Activated CD8-positive, alpha-beta T cell treated with anti-CD3 and anti-CD28 coated beads for 36 hours (primary cell): ENCODE data around the gene CPXM1. TPM values are rescaled to one million over a fixed set of nuclear protein-coding genes. Genes with fewer than 3 reads are reported as not detected.
"Not testable (repeated sequence)": the region's sequence is repeated elsewhere in the genome, so short reads cannot be mapped to it uniquely, and the experiment has no call there.

Source experiments
- ATAC-seq: fragments of 200-7000 bp; cut with Tn5 transposase; one replicate; pipeline ENCODE4 v1.10.0; 2021; ENCODE audit warnings: mild to moderate bottlenecking, moderate library complexity
- CTCF ChIA-PET: fragments of 350-600 bp; sonication (Branson Sonifier 250); formaldehyde crosslinking; loops from one replicate; lab custom pipeline; 2021; ENCODE audit warnings: antibody characterized with exemption; lab: Charles Lee
- POLR2A ChIA-PET: fragments of 350-600 bp; sonication (Branson Sonifier 250); formaldehyde crosslinking; loops from one replicate; lab custom pipeline; 2021; ENCODE audit warnings: antibody characterized with exemption; lab: Charles Lee
- DNase-seq: peaks from one replicate; pipeline ENCODE4 v3.0.0-alpha.2; 2020
- H3K27ac Mint-ChIP-seq: one replicate; pipeline ENCODE4 v1.8.0; 2021; ENCODE audit warnings: mild to moderate bottlenecking, mixed read lengths
- H3K27me3 Mint-ChIP-seq: one replicate; pipeline ENCODE4 v1.8.0; 2021; ENCODE audit warnings: mixed read lengths
- H3K36me3 Mint-ChIP-seq: one replicate; pipeline ENCODE4 v1.8.0; 2021; ENCODE audit warnings: low read depth, mixed read lengths
- H3K4me1 Mint-ChIP-seq: one replicate; pipeline ENCODE4 v1.8.0; 2021; ENCODE audit warnings: low read depth, mixed read lengths
- H3K4me3 Mint-ChIP-seq: one replicate; pipeline ENCODE4 v1.8.0; 2021; ENCODE audit warnings: mild to moderate bottlenecking, moderate library complexity, mixed read lengths
- H3K9me3 Mint-ChIP-seq: one replicate; pipeline ENCODE4 v1.8.0; 2021; ENCODE audit warnings: mixed read lengths
- intact Hi-C: fragments of 100-400 bp; cut with micrococcal nuclease; formaldehyde crosslinking; loops from one replicate; pipeline ENCODE4 v1.10.0; 2022
- total RNA-seq, 2 experiments: library from RNA; stranded (reverse); gene quantifications; one replicate each; pipeline ENCODE4 v1.2.3, GENCODE V29; 2021
- TF ChIP-seq, protein P1 (sequence below): fragments of 200-600 bp; IDR thresholded peaks from one replicate; pipeline ENCODE4 v1.8.0; 2022; ENCODE audit warnings: antibody characterized with exemption, mild to moderate bottlenecking

The CPXM1 gene
- total RNA-seq, 2 experiments from 2014 or later, result 2.0 to 2.9 TPM

DNA sequence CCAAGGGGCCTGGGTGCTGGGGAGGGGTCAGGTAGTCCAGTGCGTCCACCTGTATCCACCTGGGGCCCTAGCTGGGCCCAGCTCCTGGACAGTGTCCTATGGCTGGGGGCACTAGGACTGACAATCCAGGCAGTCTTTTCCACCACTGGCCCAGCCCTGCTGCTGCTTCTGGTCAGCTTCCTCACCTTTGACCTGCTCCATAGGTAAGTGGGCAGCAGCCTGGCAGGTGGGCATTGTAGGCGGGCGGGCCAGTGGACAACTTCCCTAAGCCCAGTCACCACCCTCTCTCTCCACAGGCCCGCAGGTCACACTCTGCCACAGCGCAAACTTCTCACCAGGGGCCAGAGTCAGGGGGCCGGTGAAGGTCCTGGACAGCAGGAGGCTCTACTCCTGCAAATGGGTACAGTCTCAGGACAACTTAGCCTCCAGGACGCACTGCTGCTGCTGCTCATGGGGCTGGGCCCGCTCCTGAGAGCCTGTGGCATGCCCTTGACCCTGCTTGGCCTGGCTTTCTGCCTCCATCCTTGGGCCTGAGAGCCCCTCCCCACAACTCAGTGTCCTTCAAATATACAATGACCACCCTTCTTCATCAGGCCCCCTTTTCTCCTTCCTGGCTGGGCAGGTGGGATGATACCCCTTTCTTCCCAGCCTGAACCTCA lies 14.9 kb upstream of the CPXM1 start:
- intact Hi-C loops, result no loop called here
- Mint-ChIP-seq H3K4me3 (no peak overlapping the region), H3K9me3 (peaks cover 6% of the 10 kb centered on the region), H3K4me1 (peaks cover 5% of the 10 kb centered on the region), H3K27me3 (peaks cover 25% of the 10 kb centered on the region), H3K36me3 (no peaks in the 10 kb centered on the region), H3K27ac (no peak overlapping the region)
- ChIA-PET CTCF (no interaction called here), POLR2A (no interaction called here)
- ATAC-seq, result no peak
- no peak for DNase-seq
- TF ChIP-seq, protein P1, sequence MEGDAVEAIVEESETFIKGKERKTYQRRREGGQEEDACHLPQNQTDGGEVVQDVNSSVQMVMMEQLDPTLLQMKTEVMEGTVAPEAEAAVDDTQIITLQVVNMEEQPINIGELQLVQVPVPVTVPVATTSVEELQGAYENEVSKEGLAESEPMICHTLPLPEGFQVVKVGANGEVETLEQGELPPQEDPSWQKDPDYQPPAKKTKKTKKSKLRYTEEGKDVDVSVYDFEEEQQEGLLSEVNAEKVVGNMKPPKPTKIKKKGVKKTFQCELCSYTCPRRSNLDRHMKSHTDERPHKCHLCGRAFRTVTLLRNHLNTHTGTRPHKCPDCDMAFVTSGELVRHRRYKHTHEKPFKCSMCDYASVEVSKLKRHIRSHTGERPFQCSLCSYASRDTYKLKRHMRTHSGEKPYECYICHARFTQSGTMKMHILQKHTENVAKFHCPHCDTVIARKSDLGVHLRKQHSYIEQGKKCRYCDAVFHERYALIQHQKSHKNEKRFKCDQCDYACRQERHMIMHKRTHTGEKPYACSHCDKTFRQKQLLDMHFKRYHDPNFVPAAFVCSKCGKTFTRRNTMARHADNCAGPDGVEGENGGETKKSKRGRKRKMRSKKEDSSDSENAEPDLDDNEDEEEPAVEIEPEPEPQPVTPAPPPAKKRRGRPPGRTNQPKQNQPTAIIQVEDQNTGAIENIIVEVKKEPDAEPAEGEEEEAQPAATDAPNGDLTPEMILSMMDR, result no peak

DNA sequence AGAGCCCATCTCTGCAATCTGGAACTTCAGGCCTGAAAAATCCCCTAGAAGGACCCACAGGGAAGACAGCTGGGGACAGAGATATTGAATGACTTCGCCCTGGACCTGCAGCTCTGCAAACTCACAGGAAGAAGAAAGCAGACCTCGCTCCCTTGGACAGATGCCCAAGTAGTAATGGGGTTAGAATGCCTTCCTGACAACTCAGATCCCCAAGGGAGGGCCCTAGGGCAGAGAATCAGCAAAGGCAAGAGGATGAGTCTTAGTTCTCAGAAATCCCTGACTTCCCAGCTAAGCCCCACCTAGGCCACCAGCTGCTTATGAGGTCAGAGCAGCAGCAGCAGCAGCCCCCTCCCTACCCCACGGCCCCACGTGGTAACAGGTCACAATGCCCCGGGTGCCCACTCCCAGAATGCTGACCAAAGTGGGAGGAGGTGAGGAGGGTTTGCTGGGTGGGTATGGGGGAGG lies 14.2 kb upstream of the CPXM1 start, which contains the start of gene C20orf141:
Gene C20orf141 (plus strand): TSS at position 401 of the 465 bp plus-strand sequence. CDS start 198 bp downstream, outside the sequence.
- DNase-seq (no peak), ATAC-seq (no peak)
- TF ChIP-seq, protein P1, result no peak
- Mint-ChIP-seq H3K4me1 (no peaks in the 10 kb centered on the region), H3K27me3 (peaks cover 18% of the 10 kb centered on the region), H3K4me3 (no peak within 1 kb of the TSS), H3K27ac (no peak within 1 kb of the TSS), H3K9me3 (peaks cover 6% of the 10 kb centered on the region), H3K36me3 (no peaks in the 10 kb centered on the region)
- POLR2A ChIA-PET, result no interaction called here
- intact Hi-C loops, result no loop called here
- CTCF ChIA-PET, result no interaction called here

DNA sequence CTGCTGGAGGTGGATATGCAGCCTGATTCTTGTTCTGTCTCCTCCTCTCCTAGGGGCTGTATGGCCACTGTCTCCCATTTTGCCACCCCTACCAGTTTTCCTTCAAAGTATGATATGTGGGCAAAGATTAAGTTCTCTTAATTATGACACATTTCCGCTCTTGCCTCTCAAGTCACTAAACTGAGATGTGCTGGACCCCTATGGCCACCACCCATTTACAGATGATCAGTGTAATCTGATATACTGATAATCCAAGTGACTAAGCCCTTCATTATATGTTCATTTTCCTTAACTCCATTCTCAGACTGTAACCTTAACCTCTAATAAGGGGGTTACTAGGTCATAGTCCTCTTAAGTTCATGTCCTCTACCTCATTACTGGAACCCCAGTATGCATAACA lies 13.6 kb upstream of the CPXM1 start:
- Mint-ChIP-seq H3K27ac (no peak overlapping the region), H3K36me3 (no peaks in the 10 kb centered on the region), H3K27me3 (peaks cover 16% of the 10 kb centered on the region), H3K4me1 (no peaks in the 10 kb centered on the region), H3K4me3 (no peak overlapping the region), H3K9me3 (peaks cover 6% of the 10 kb centered on the region)
- DNase-seq (no peak), ATAC-seq (no peak)
- intact Hi-C loops, result no loop called here
- TF ChIP-seq, protein P1, result no peak
- ChIA-PET POLR2A (no interaction called here), CTCF (no interaction called here)

DNA sequence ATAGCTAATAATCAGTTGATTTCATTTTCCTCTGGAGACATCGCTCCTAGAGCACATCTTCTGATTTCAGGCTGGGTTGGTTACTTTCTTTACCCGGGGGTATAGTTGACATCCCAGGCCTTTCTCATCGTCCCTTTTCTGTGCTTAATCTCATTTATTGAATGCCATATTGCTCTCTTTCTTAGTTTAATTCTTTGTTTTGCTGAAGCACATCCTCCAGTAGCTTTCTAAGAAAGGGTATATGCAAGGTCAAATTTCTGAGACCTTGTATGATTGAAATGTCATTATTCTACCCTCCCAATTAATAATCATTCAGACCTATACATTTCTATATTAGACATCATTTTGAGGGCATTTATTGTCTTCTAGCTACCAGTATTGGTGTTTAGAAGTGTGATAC lies 11.8 kb upstream of the CPXM1 start:
- TF ChIP-seq, protein P1, result no peak
- Mint-ChIP-seq H3K4me1 (no peaks in the 10 kb centered on the region), H3K27me3 (peaks cover 15% of the 10 kb centered on the region), H3K4me3 (no peak overlapping the region), H3K9me3 (peaks cover 6% of the 10 kb centered on the region), H3K36me3 (no peaks in the 10 kb centered on the region), H3K27ac (no peak overlapping the region)
- ChIA-PET POLR2A (interaction anchor here (1.1 kb wide), 1 partner anchor 9 kb away, joined by 3 read pairs; no protein-coding TSS in a partner anchor), CTCF (interaction anchor here (0.7 to 1.1 kb wide), 3 partner anchors 69 to 127 kb away, joined by 3 to 5 read pairs (median 4); no protein-coding TSS in a partner anchor)
- no peak for ATAC-seq
- DNase-seq, result no peak
- intact Hi-C loops, result no loop called here

DNA sequence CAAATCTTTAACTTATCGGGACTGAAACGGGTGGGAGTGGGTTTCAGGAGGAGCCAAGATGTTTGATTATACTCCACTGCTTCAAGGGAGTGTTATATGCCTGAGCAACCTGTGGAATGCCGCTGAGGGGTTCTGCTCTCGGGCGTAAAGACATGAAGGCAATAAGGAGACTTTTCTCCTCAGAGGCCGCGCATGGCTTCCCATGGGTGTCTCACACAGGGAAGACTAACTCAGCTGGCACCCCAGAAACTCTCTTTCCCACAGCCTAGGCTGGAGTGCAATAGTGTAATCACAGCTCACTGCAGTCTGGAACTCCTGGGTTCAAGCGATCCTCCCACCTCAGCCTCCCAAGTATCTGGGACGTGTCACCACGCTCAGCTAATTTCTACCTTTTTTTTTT lies 9.3 kb upstream of the CPXM1 start:
- intact Hi-C loops, result no loop called here
- ChIA-PET CTCF (no interaction called here), POLR2A (no interaction called here)
- ATAC-seq (no peak), DNase-seq (no peak)
- Mint-ChIP-seq H3K27me3 (peaks cover 24% of the 10 kb centered on the region), H3K36me3 (no peaks in the 10 kb centered on the region), H3K27ac (no peak overlapping the region), H3K9me3 (peaks cover 6% of the 10 kb centered on the region), H3K4me1 (no peaks in the 10 kb centered on the region), H3K4me3 (no peak overlapping the region)
- TF ChIP-seq, protein P1, result no peak

DNA sequence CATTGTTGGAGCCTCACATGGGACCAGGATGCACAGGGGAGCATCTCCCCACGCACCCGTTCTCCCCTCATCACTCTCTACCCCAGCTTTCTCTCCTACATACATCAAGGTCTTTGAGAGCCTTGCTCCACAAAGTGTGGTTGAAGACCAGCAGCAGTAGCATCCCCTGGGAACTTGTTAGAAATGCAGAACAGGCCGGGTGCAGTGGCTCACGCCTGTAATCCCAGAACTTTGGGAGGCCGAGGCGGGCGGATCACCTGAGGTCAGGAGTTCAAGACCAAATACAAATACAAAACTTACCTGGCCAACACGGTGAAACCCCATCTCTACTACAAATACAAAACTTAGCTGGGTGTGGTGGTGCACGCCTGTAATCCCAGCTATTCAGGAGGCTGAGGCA lies 7.5 kb upstream of the CPXM1 start:
- H3K9me3 Mint-ChIP-seq, H3K4me1 Mint-ChIP-seq, CTCF ChIA-PET, H3K4me3 Mint-ChIP-seq, H3K36me3 Mint-ChIP-seq, H3K27ac Mint-ChIP-seq, intact Hi-C loops, ATAC-seq, POLR2A ChIA-PET, DNase-seq: not testable (repeated sequence)
- peaks cover 30% of the 10 kb centered on the region for H3K27me3 Mint-ChIP-seq
